Stimulated activated effector memory CD8-positive, alpha-beta T cell treated with anti-CD3 and anti-CD28 coated beads, Interleukin-12 subunit alpha, Interleukin-12 subunit beta, amount 100 ng/mL, for 72 hours (primary cell): Measurements from ENCODE around the gene FBXO42.
"Not testable (repeated sequence)": the region's sequence is repeated elsewhere in the genome, so short reads cannot be mapped to it uniquely, and the experiment has no call there.

Source experiments
- ATAC-seq: fragments of 150-1000 bp; cut with Tn5 transposase; 2 replicates; pipeline ENCODE4 v1.10.0; 2021
- DNase-seq, 2 donors: peaks; one replicate each; pipeline ENCODE4 v3.0.0; 2021 to 2022; ENCODE audit warnings: low spot score in 2 of 2
- H3K27ac Mint-ChIP-seq: one replicate; pipeline ENCODE4 v1.8.0; 2022; ENCODE audit warnings: mild to moderate bottlenecking, mixed read lengths
- H3K36me3 Mint-ChIP-seq: one replicate; pipeline ENCODE4 v1.8.0; 2022; ENCODE audit warnings: mild to moderate bottlenecking, mixed read lengths
- H3K4me1 Mint-ChIP-seq: one replicate; pipeline ENCODE4 v1.8.0; 2022; ENCODE audit warnings: mixed read lengths
- H3K4me3 Mint-ChIP-seq: one replicate; pipeline ENCODE4 v1.8.0; 2022; ENCODE audit warnings: mild to moderate bottlenecking, mixed read lengths
- H3K9me3 Mint-ChIP-seq: one replicate; pipeline ENCODE4 v1.8.0; 2022; ENCODE audit warnings: mixed read lengths

Gene FBXO42

GRCh38 chr1:16352842-16353535 lies 709 bp upstream of the FBXO42 start:
- Mint-ChIP-seq H3K27ac (peak overlapping the region; percentile 91), H3K4me1 (peaks cover 22% of the 10 kb centered on the region), H3K36me3 (peaks cover 14% of the 10 kb centered on the region), H3K9me3 (no peaks in the 10 kb centered on the region), H3K4me3 (peak overlapping the region; percentile 89)
- ATAC-seq (no peak), DNase-seq (no peak)

- ATAC-seq = no peak
- Mint-ChIP-seq H3K36me3 (peaks cover 14% of the 10 kb centered on the region), H3K9me3 (no peaks in the 10 kb centered on the region), H3K27ac (peak overlapping the region; percentile 91), H3K4me1 (peaks cover 22% of the 10 kb centered on the region), H3K4me3 (peak overlapping the region; percentile 89)
- DNase-seq = no peak
Measured at GRCh38 chr1:16351456-16351993, 755 bp downstream of the FBXO42 start.

- H3K4me3 Mint-ChIP-seq = peak overlapping the region; percentile 89
Measured at GRCh38 chr1:16349847-16350406, 2.4 kb downstream of the FBXO42 start.

GRCh38 chr1:16348414-16349182 lies 3.7 kb downstream of the FBXO42 start:
- H3K4me1 Mint-ChIP-seq = peaks cover 22% of the 10 kb centered on the region
- no peak overlapping the region for H3K27ac Mint-ChIP-seq
- no peaks in the 10 kb centered on the region for H3K9me3 Mint-ChIP-seq
- H3K36me3 Mint-ChIP-seq = peaks cover 14% of the 10 kb centered on the region
- no peak overlapping the region for H3K4me3 Mint-ChIP-seq
- DNase-seq (no peak), ATAC-seq (no peak)

More at GRCh38 chr1:16349847-16350406, 2.4 kb downstream of the FBXO42 start:
- DNase-seq (no peak), ATAC-seq (no peak)
- Mint-ChIP-seq H3K9me3 (no peaks in the 10 kb centered on the region), H3K36me3 (peaks cover 14% of the 10 kb centered on the region), H3K27ac (peak overlapping the region; percentile 29), H3K4me1 (peaks cover 22% of the 10 kb centered on the region)

GRCh38 chr1:16343276-16343675 lies 9.0 kb downstream of the FBXO42 start:
- Mint-ChIP-seq H3K36me3 (peaks cover 39% of the 10 kb centered on the region), H3K4me1 (peaks cover 11% of the 10 kb centered on the region)
- not testable (repeated sequence) for H3K9me3 Mint-ChIP-seq, H3K4me3 Mint-ChIP-seq, DNase-seq, ATAC-seq, H3K27ac Mint-ChIP-seq

- Mint-ChIP-seq H3K4me1 (peaks cover 12% of the 10 kb centered on the region), H3K9me3 (no peaks in the 10 kb centered on the region), H3K4me3 (no peak overlapping the region), H3K36me3 (peaks cover 40% of the 10 kb centered on the region), H3K27ac (peak overlapping the region; percentile 26)
- DNase-seq (no peak), ATAC-seq (no peak)
Measured at GRCh38 chr1:16342331-16343062, 9.8 kb downstream of the FBXO42 start.

- ATAC-seq (no peak), DNase-seq (no peak)
- Mint-ChIP-seq H3K36me3 (peaks cover 40% of the 10 kb centered on the region), H3K4me1 (peaks cover 19% of the 10 kb centered on the region), H3K27ac (no peak overlapping the region), H3K4me3 (no peak overlapping the region), H3K9me3 (no peaks in the 10 kb centered on the region)
Measured at GRCh38 chr1:16340673-16341072, 11.6 kb downstream of the FBXO42 start.

- peaks cover 46% of the 10 kb centered on the region for H3K36me3 Mint-ChIP-seq
- DNase-seq (no peak), ATAC-seq (no peak)
- H3K27ac Mint-ChIP-seq = no peak overlapping the region
- peaks cover 32% of the 10 kb centered on the region for H3K4me1 Mint-ChIP-seq
- H3K9me3 Mint-ChIP-seq = no peaks in the 10 kb centered on the region
- no peak overlapping the region for H3K4me3 Mint-ChIP-seq
Measured at GRCh38 chr1:16338961-16339360, 13.3 kb downstream of the FBXO42 start.

GRCh38 chr1:16334655-16335340 lies 17.5 kb downstream of the FBXO42 start:
- ATAC-seq = no peak
- Mint-ChIP-seq H3K27ac (no peak overlapping the region), H3K4me1 (peaks cover 32% of the 10 kb centered on the region), H3K4me3 (no peak overlapping the region), H3K9me3 (no peaks in the 10 kb centered on the region), H3K36me3 (peaks cover 21% of the 10 kb centered on the region)
- no peak for DNase-seq

GRCh38 chr1:16326833-16327404 lies 25.4 kb downstream of the FBXO42 start:
- no peak overlapping the region for H3K27ac Mint-ChIP-seq
- H3K4me1 Mint-ChIP-seq = peaks cover 11% of the 10 kb centered on the region
- no peak for DNase-seq
- no peak overlapping the region for H3K4me3 Mint-ChIP-seq
- peaks cover 37% of the 10 kb centered on the region for H3K36me3 Mint-ChIP-seq
- peak; percentile 32 for ATAC-seq
- no peaks in the 10 kb centered on the region for H3K9me3 Mint-ChIP-seq

- ATAC-seq (no peak), DNase-seq (no peak)
- H3K4me1 Mint-ChIP-seq = peaks cover 11% of the 10 kb centered on the region
- no peak overlapping the region for H3K27ac Mint-ChIP-seq
- H3K36me3 Mint-ChIP-seq = peaks cover 37% of the 10 kb centered on the region
- H3K4me3 Mint-ChIP-seq = no peak overlapping the region
- H3K9me3 Mint-ChIP-seq = no peaks in the 10 kb centered on the region
Measured at GRCh38 chr1:16324456-16324890, 27.8 kb downstream of the FBXO42 start.

- Mint-ChIP-seq H3K4me1 (peaks cover 27% of the 10 kb centered on the region), H3K9me3 (no peaks in the 10 kb centered on the region), H3K36me3 (peaks cover 34% of the 10 kb centered on the region), H3K4me3 (no peak overlapping the region), H3K27ac (no peak overlapping the region)
- no peak for ATAC-seq
- no peak for DNase-seq
Measured at GRCh38 chr1:16321176-16321867, 31.0 kb downstream of the FBXO42 start.

GRCh38 chr1:16318555-16318954 lies 33.7 kb downstream of the FBXO42 start:
- DNase-seq (no peak), ATAC-seq (no peak)
- H3K4me1 Mint-ChIP-seq = peaks cover 22% of the 10 kb centered on the region
- peaks cover 42% of the 10 kb centered on the region for H3K36me3 Mint-ChIP-seq
- no peak overlapping the region for H3K27ac Mint-ChIP-seq
- H3K4me3 Mint-ChIP-seq = no peak overlapping the region
- no peaks in the 10 kb centered on the region for H3K9me3 Mint-ChIP-seq

- Mint-ChIP-seq H3K27ac (peak overlapping the region; percentile 45), H3K4me1 (peaks cover 22% of the 10 kb centered on the region), H3K4me3 (no peak overlapping the region), H3K36me3 (peaks cover 64% of the 10 kb centered on the region), H3K9me3 (no peaks in the 10 kb centered on the region)
- no peak for ATAC-seq
- no peak for DNase-seq
Measured at GRCh38 chr1:16315437-16315836, 36.8 kb downstream of the FBXO42 start.
